Esophagus squamous epithelium (tissue), 4 donors: ENCODE results near the gene DSCAML1.

Source experiments
- POLR2A ChIP-seq, 4 donors: fragments of 450-650 bp; IDR thresholded peaks; one replicate each; pipeline ENCODE4 v1.6.1; 2017; ENCODE audit warnings: antibody characterized with exemption in 4 of 4, mild to moderate bottlenecking in 4 of 4, moderate library complexity in 3 of 4
- TF ChIP-seq, protein P1 (sequence below), 6 experiments: fragments of 450-650 bp in 4 of 6; fragments of 200-600 bp in 2 of 6; sonication (generic) in 2 of 6; IDR thresholded peaks; one replicate each; pipeline ENCODE4 v1.5.1; 2016 to 2019; ENCODE audit warnings: antibody characterized with exemption in 6 of 6, mild to moderate bottlenecking in 4 of 6, moderate library complexity in 4 of 6

DNA sequence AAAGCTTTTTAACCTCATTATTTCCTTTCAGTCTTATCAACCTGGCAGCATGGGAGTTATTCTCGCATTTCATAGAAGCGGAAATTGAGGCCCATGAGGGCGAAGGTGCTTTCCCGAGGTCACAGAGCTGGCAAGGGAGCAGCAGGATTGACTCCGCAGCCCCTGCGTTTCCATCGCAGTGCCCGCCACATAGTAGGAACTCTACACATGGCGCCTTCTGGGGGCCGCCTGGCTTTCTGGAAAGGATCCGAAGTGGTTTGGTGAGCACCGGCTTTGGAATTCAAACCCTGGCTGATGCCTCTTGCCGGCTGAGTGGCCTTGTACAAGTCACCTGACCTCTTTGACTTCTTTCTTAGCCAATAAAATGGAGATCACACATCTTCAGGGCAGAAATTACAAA, 376.0 kb downstream of the DSCAML1 start:
- TF ChIP-seq, protein P1, sequence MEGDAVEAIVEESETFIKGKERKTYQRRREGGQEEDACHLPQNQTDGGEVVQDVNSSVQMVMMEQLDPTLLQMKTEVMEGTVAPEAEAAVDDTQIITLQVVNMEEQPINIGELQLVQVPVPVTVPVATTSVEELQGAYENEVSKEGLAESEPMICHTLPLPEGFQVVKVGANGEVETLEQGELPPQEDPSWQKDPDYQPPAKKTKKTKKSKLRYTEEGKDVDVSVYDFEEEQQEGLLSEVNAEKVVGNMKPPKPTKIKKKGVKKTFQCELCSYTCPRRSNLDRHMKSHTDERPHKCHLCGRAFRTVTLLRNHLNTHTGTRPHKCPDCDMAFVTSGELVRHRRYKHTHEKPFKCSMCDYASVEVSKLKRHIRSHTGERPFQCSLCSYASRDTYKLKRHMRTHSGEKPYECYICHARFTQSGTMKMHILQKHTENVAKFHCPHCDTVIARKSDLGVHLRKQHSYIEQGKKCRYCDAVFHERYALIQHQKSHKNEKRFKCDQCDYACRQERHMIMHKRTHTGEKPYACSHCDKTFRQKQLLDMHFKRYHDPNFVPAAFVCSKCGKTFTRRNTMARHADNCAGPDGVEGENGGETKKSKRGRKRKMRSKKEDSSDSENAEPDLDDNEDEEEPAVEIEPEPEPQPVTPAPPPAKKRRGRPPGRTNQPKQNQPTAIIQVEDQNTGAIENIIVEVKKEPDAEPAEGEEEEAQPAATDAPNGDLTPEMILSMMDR (IDR thresholded peaks at IDR 0.05): no peak
- TF ChIP-seq POLR2A (IDR thresholded peaks at IDR 0.05): no peak
